NCI-H2196 treated with DMSO at 0.1 percent for 48 hours (cell line): ENCODE measurements around the gene HLA-A.

Experiments used
- DNase-seq: peaks from one replicate; lab custom pipeline; 2025; ENCODE audit not compliant: unreplicated experiment; lab: John Stamatoyannopoulos, UW

HLA-A gene

GRCh38 chr6:29933955-29934354 lies 8.4 kb upstream of the HLA-A start:
- DNase-seq, result no peak

GRCh38 chr6:29935273-29935955 lies 6.9 kb upstream of the HLA-A start:
- no peak for DNase-seq

- DNase-seq, result no peak
These were observed 3.4 kb upstream of the HLA-A start for GRCh38 chr6:29938746-29939508.

- no peak for DNase-seq
These were observed 1.3 kb upstream of the HLA-A start for GRCh38 chr6:29941016-29941415.

DNA sequence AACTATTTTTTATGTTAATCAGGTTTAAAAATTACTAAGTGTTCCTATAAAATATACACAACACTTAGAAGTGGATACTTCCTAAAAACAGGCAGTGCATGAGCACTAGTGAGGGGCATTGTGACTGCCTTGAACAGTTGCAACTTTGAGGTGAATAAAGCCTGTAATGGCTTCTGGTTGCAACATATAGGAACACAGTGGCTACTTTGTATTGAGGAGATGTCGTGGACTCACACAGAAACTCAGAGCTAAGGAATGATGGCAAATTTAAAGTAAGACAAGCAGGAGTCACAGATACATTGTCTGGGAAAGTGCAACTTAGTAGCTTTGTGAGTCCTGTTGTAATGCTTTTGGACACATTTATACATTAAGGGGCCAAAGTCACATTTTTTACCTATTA lies 861 bp upstream of the HLA-A start:
- DNase-seq, result no peak

DNA sequence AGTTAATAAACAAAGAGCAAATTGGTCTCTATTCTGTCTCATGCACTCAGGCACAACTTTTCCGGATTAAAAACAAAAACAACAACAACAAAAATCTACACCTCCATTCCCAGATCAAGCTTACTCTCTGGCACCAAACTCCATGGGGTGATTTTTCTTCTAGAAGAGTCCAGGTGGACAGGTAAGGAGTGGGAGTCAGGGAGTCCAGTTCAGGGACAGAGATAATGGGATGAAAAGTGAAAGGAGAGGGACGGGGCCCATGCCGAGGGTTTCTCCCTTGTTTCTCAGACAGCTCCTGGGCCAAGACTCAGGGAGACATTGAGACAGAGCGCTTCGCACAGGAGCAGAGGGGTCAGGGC lies 437 bp upstream of the HLA-A start:
- DNase-seq, result no peak

DNA sequence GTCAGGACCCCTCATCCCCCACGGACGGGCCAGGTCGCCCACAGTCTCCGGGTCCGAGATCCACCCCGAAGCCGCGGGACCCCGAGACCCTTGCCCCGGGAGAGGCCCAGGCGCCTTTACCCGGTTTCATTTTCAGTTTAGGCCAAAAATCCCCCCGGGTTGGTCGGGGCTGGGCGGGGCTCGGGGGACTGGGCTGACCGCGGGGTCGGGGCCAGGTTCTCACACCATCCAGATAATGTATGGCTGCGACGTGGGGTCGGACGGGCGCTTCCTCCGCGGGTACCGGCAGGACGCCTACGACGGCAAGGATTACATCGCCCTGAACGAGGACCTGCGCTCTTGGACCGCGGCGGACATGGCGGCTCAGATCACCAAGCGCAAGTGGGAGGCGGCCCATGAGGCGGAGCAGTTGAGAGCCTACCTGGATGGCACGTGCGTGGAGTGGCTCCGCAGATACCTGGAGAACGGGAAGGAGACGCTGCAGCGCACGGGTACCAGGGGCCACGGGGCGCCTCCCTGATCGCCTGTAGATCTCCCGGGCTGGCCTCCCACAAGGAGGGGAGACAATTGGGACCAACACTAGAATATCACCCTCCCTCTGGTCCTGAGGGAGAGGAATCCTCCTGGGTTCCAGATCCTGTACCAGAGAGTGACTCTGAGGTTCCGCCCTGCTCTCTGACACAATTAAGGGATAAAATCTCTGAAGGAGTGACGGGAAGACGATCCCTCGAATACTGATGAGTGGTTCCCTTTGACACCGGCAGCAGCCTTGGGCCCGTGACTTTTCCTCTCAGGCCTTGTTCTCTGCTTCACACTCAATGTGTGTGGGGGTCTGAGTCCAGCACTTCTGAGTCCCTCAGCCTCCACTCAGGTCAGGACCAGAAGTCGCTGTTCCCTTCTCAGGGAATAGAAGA lies 978 bp downstream of the HLA-A start:
- DNase-seq, result no peak

- no peak for DNase-seq
These were observed 3.0 kb downstream of the HLA-A start for GRCh38 chr6:29945281-29945820.

GRCh38 chr6:29946223-29947076 lies 4.1 kb downstream of the HLA-A start:
- DNase-seq, result no peak

- no peak for DNase-seq
These were observed 5.0 kb downstream of the HLA-A start for GRCh38 chr6:29947077-29947980.

GRCh38 chr6:29948277-29948676 lies 5.9 kb downstream of the HLA-A start:
- DNase-seq, result no peak

DNA sequence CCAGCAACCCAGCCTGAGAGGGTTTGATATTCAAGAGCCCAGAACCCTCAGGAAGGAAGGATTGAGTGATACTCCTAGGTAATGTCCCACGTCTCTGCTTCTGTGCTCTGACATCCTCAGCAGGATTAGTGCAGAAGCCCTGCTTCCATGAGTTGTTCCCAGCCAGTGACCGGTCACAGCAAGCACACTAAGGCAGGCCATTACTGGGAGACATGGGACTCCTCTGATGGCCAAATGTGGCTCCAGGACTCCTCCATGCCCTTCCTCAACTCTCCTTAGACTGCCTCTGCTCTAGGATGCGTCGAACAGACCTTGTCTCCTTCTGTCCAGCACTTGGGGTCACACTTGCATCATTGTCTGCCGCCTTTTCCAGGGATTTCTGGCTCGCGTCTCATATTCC lies 7.6 kb downstream of the HLA-A start:
- DNase-seq, result no peak

DNA sequence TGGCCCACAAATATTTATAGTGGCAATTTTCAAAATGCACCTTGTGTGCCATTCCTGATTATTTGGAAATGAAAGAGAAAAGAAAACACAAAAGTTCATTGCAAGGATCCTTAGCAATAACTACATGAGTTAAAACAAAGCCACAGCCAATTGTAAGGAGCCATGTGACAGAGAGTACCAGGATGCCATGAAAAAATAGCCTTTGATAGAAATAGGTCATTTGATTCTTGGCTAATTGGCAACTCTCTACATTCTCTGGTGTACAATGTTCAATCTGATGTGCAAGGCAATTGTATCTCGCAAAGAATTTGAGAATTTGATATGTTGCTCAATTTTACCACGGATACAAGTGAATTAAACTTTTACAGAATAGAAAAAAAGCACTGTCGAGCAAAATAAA lies 9.6 kb downstream of the HLA-A start:
- no peak for DNase-seq

DNA sequence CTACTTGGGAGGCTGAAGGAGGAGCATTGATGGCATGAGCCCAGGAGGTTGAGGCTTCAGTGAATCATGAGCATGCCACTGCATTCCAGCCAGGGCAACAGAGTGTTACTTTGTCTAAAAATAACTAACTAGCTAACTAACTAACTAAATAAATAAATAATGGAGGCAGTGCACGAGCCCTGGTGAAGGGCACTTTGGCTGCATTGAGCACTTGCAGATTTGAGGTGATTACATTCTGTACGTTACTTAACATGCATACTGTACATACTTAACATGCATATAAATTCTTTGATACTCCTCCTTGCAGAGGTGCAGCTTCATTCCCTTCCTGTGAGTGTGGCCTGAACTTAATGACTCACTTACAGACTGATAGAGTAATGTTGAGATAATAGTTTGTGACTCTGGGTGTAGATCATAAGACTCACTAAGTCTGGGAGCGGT lies 10.7 kb downstream of the HLA-A start:
- no peak for DNase-seq

DNA sequence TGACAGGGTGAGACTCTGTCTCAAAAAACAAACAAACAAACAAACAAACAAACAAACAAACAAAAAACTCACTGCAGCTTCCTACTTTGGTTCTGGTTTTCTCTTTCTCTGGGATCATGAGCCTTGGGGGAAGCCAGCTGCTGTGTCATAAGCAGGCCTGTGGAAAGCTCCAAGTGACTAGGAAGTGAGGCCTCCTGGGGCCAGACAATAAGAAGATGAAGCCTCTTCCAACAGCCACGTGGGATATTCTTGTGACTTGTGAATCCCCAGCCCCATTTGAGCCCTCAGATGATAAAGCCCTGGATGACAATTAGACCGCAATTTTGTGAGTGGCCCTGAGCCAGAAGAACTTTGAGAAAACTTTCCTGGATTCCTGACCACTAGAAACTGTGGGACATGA lies 11.4 kb downstream of the HLA-A start:
- DNase-seq, result no peak

GRCh38 chr6:29954272-29954671 lies 11.9 kb downstream of the HLA-A start:
- DNase-seq, result no peak

DNA sequence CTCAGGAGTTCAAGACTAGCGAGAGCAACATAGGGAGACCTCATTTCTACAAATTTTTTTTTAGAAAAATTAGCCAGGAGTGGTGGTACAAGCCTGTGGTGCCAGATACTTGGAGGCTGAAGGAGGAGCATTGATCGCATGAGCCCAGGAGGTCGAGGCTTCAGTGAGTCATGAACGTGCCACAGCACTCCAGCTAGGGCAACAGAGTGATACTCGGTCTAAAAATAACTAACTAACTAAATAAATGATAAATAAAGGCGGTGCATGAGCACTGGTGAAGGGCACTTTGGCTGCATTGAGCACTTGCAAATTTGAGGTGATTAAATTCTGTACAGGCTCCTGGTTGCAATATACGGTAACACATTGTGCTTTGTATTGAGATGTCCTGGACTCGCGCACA lies 13.5 kb downstream of the HLA-A start:
- no peak for DNase-seq

DNA sequence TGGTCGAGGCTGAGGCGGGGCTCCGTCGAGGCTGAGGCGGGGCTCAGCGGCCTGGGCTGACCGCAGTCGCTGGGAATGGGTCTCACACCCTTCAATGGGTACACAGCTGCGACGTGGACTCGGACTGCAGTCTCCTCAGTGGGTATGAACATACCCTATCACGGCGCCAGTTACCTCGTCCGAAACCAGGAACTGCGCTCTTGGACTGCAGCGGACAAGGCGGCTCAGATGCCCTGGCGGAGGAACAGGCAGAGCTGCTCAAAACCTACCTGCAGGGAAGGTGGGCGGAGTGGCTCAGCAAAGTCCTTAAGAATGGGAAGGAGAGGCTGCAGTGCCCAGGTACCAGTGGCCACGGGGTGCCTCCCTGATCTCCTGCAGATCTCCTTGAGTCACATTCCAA lies 14.2 kb downstream of the HLA-A start:
- no peak for DNase-seq

DNA sequence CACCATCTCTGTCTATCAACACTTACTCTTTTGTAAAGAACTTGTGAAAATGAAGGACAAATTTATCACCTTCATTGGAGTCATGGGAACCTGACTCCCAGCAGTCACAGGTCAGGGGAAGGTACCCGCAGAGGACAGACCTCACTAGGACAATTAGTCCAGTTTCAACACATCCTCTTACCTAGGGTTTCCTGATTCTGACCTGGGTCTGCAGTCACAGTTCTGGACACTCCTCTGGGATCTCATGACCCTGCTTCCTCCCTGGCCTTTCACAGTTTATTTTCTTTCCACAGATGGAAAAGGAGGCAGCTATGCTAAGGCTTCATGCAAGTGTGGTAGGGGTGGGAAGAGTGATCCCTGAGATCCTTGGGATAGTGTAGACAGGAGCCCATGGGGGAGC lies 15.7 kb downstream of the HLA-A start:
- DNase-seq, result no peak

GRCh38 chr6:29958921-29959320 lies 16.6 kb downstream of the HLA-A start:
- no peak for DNase-seq
